HG02870 (cell line): ENCODE measurements around the gene F2R.
"Not testable (repeated sequence)": the region's sequence is repeated elsewhere in the genome, so short reads cannot be mapped to it uniquely, and the experiment has no call there.

Experiments
- ATAC-seq: cut with Tn5 transposase; IDR thresholded peaks from one replicate; pipeline ENCODE4 v1.9.1; 2021; ENCODE audit warnings: mild to moderate bottlenecking, moderate library complexity; ENCODE audit not compliant: unreplicated experiment

Gene F2R

GRCh38 chr5:76717222-76718083 is 1.5 kb downstream of the F2R start:
- ATAC-seq, result no peak

GRCh38 chr5:76718381-76718832 is 2.5 kb downstream of the F2R start:
- ATAC-seq, result no peak

- ATAC-seq, result no peak
Measured at GRCh38 chr5:76718880-76719279, 3.0 kb downstream of the F2R start.

- ATAC-seq, result peak; percentile 88
Measured at GRCh38 chr5:76720988-76721569, 5.2 kb downstream of the F2R start.

GRCh38 chr5:76723266-76723665 is 7.3 kb downstream of the F2R start:
- no peak for ATAC-seq

- no peak for ATAC-seq
Measured at GRCh38 chr5:76723906-76724305, 8.0 kb downstream of the F2R start.

- ATAC-seq, result no peak
Measured at GRCh38 chr5:76724871-76725270, 8.9 kb downstream of the F2R start.

- ATAC-seq, result no peak
Measured at GRCh38 chr5:76728965-76729364, 13.0 kb downstream of the F2R start.

GRCh38 chr5:76729373-76730290 is 13.7 kb downstream of the F2R start:
- ATAC-seq, result no peak

GRCh38 chr5:76732405-76733048 is 16.6 kb downstream of the F2R start:
- no peak for ATAC-seq

GRCh38 chr5:76733049-76733417 is 17.1 kb downstream of the F2R start:
- ATAC-seq, result no peak

- ATAC-seq, result no peak
Measured at GRCh38 chr5:76735762-76736545, 20.0 kb downstream of the F2R start.

GRCh38 chr5:76736679-76737556 is 21.0 kb downstream of the F2R start:
- no peak for ATAC-seq

- no peak for ATAC-seq
Measured at GRCh38 chr5:76737846-76738245, 21.9 kb downstream of the F2R start.

- not testable (repeated sequence) for ATAC-seq
Measured at GRCh38 chr5:76741506-76741905, 25.6 kb downstream of the F2R start.

- no peak for ATAC-seq
Measured at GRCh38 chr5:76742583-76742982, 26.7 kb downstream of the F2R start.

GRCh38 chr5:76744632-76745031 is 28.7 kb downstream of the F2R start:
- ATAC-seq, result no peak

GRCh38 chr5:76745670-76746069 is 29.7 kb downstream of the F2R start:
- ATAC-seq, result no peak

GRCh38 chr5:76746677-76747076 is 30.8 kb downstream of the F2R start:
- no peak for ATAC-seq
